Breast epithelium (tissue), 4 donors: ENCODE measurements around the gene TCEAL5. TPM values are rescaled to one million over a fixed set of nuclear protein-coding genes. Genes with fewer than 3 reads are reported as not detected.
"Not testable (repeated sequence)": the region's sequence is repeated elsewhere in the genome, so short reads cannot be mapped to it uniquely, and the experiment has no call there.

ENCODE experiments used
- DNase-seq, 2 donors: peaks; one replicate each; pipeline ENCODE4 v3.0.0-alpha.2; 2019; ENCODE audit warnings: low spot score in 2 of 2
- H3K27ac ChIP-seq, 2 donors: fragments of 200-600 bp; sonication (generic) in 1 of 2; one replicate each; pipeline ENCODE4 v1.5.1; 2016 to 2019; ENCODE audit warnings: mild to moderate bottlenecking in 1 of 2
- H3K27me3 ChIP-seq, 2 donors: fragments of 200-600 bp; sonication (generic) in 1 of 2; one replicate each; pipeline versions ENCODE4 v1.5.1 to v1.6.0; 2017 to 2019; ENCODE audit warnings: control low read depth in 1 of 2, mild to moderate bottlenecking in 1 of 2
- H3K36me3 ChIP-seq: fragments of 200-600 bp; one replicate; pipeline ENCODE4 v1.5.1; 2019
- H3K4me1 ChIP-seq, 2 donors: fragments of 200-600 bp; sonication (generic); one replicate each; pipeline ENCODE4 v1.5.1; 2016 to 2019; ENCODE audit warnings: control low read depth in 1 of 2
- H3K4me3 ChIP-seq, 3 donors: fragments of 200-600 bp; sonication (generic); 1 replicate in 2 of 3; 2 replicates in 1 of 3; pipeline ENCODE4 v1.5.1; 2016 to 2019; ENCODE audit warnings: mild to moderate bottlenecking in 3 of 3, moderate library complexity in 2 of 3
- H3K9me3 ChIP-seq, 2 donors: fragments of 200-600 bp; sonication (generic) in 1 of 2; one replicate each; pipeline ENCODE4 v1.5.1; 2016 to 2019; ENCODE audit warnings: control low read depth in 1 of 2
- CTCF ChIP-seq, 3 donors: fragments of 450-650 bp; IDR thresholded peaks; one replicate each; pipeline ENCODE4 v1.5.1; 2016 to 2017; ENCODE audit warnings: antibody characterized with exemption in 3 of 3, mild to moderate bottlenecking in 3 of 3, moderate library complexity in 3 of 3
- POLR2A ChIP-seq: fragments of 450-650 bp; IDR thresholded peaks from one replicate; pipeline ENCODE4 v1.6.1; 2016; ENCODE audit warnings: antibody characterized with exemption, mild to moderate bottlenecking, moderate library complexity
- POLR2AphosphoS5 ChIP-seq, 3 donors: sonication (generic); formaldehyde crosslinking; IDR thresholded peaks; one replicate each; pipeline ENCODE4 v1.6.1; 2017; ENCODE audit warnings: antibody characterized with exemption in 3 of 3
- intact Hi-C: fragments of 100-400 bp; cut with DNase I; formaldehyde crosslinking; loops from one replicate; pipeline ENCODE4 v1.15.1; 2023; ENCODE audit warnings: low total_unique reads
- total RNA-seq, 3 donors: library from RNA; depleted of rRNA; stranded (reverse); fragments of >200 nt; gene quantifications; one replicate each; pipeline ENCODE4 v1.1.0, GENCODE V29; 2016

Gene TCEAL5
- total RNA-seq, 3 donors from 2014 or later, result 0.88 to 1.3 TPM; not detected in 1

- peaks cover 0 to 28% of the 10 kb centered on the region in 2 donors for H3K27me3 ChIP-seq
- no peaks in the 10 kb centered on the region for H3K36me3 ChIP-seq
- intact Hi-C loops, result no loop called here
- no peaks in the 10 kb centered on the region for H3K9me3 ChIP-seq
- DNase-seq, result no peak
- TF ChIP-seq CTCF (IDR thresholded peaks at IDR 0.05) (no peak), POLR2AphosphoS5 (IDR thresholded peaks at IDR 0.05) (no peak), POLR2A (no peak)
- no peak overlapping the region for H3K27ac ChIP-seq
- H3K4me3 ChIP-seq, result no peak overlapping the region
- H3K4me1 ChIP-seq, result no peaks in the 10 kb centered on the region
These were observed 41.7 kb downstream of the TCEAL5 start for GRCh38 chrX:103234869-103235268.

- no peak overlapping the region for H3K4me3 ChIP-seq
- H3K36me3 ChIP-seq, result no peaks in the 10 kb centered on the region
- no peak overlapping the region for H3K27ac ChIP-seq
- intact Hi-C loops, result no loop called here
- DNase-seq, result no peak
- TF ChIP-seq CTCF (IDR thresholded peaks at IDR 0.05), result no peak
- no peak for TF ChIP-seq POLR2AphosphoS5 (IDR thresholded peaks at IDR 0.05)
- no peak for TF ChIP-seq POLR2A
- H3K27me3 ChIP-seq, result peaks cover 0 to 32% of the 10 kb centered on the region in 2 donors
- H3K4me1 ChIP-seq, result no peaks in the 10 kb centered on the region
- no peaks in the 10 kb centered on the region for H3K9me3 ChIP-seq
These were observed 43.3 kb downstream of the TCEAL5 start for GRCh38 chrX:103233263-103233662.

GRCh38 chrX:103225918-103226317 is 50.6 kb downstream of the TCEAL5 start:
- DNase-seq, H3K4me1 ChIP-seq, H3K27ac ChIP-seq, intact Hi-C loops, H3K9me3 ChIP-seq, H3K36me3 ChIP-seq, H3K4me3 ChIP-seq: not testable (repeated sequence)
- peaks cover 0 to 45% of the 10 kb centered on the region in 2 donors for H3K27me3 ChIP-seq

Other genes with a start within 250 kb of the TCEAL5 start
- 1 to 10 TPM in 2 of 3 donors, under 1 TPM in 1; 0.66 to 2.0 (median 1.3) TPM for gene BEX1, start 212.6 kb downstream of the TCEAL5 start, total RNA-seq
- 1 to 10 TPM in 1 of 3 donors, not detected in 2; 3.5 TPM for gene NXF3, start 183.6 kb downstream of the TCEAL5 start, total RNA-seq
- 10 to 100 TPM; 21.9 to 44.2 (median 41.9) TPM for gene BEX4, start 61.6 kb downstream of the TCEAL5 start, total RNA-seq
- gene TCEAL8, start 21.6 kb downstream of the TCEAL5 start, total RNA-seq, result 10 to 100 TPM; 52.2 to 79.6 (median 58.5) TPM
- 10 to 100 TPM in 2 of 3 donors, 1 to 10 TPM in 1; 1.4 to 29.4 (median 12.5) TPM for gene BEX2, start 34.2 kb upstream of the TCEAL5 start, total RNA-seq
- 10 to 100 TPM in 2 of 3 donors, 1 to 10 TPM in 1; 2.9 to 11.1 (median 10.8) TPM for gene TCEAL7, start 53.5 kb upstream of the TCEAL5 start, total RNA-seq
- gene TCEAL9, start 79.8 kb upstream of the TCEAL5 start, total RNA-seq, result 10 to 100 TPM; 47.4 to 94.5 (median 92.8) TPM
- gene BEX3, start 99.8 kb upstream of the TCEAL5 start, total RNA-seq, result 100 to 1,000 TPM in 2 of 3 donors, 10 to 100 TPM in 1; 95.4 to 133 (median 121) TPM
- 1 to 10 TPM in 2 of 3 donors, under 1 TPM in 1; 0.48 to 2.5 (median 2.3) TPM for gene RAB40A, start 242.7 kb upstream of the TCEAL5 start, total RNA-seq